Hepatocyte (in vitro differentiated cells): ENCODE results near the gene AMPH.

Experiments
- CTCF ChIP-seq: fragments of 200-600 bp; sonication (generic); IDR thresholded peaks from 2 replicates; pipeline ENCODE4 v1.5.1; 2016; ENCODE audit warnings: antibody characterized with exemption, mild to moderate bottlenecking; ENCODE audit not compliant: poor library complexity
- EZH2 ChIP-seq: fragments of 200-600 bp; sonication (generic); IDR thresholded peaks from 2 replicates; pipeline ENCODE4 v1.6.1; 2016; ENCODE audit warnings: antibody characterized with exemption, mild to moderate bottlenecking, borderline replicate concordance
- EZH2phosphoT487 ChIP-seq: fragments of 200-600 bp; sonication (generic); IDR thresholded peaks from one replicate; pipeline ENCODE4 v1.6.1; 2018; ENCODE audit warnings: antibody characterized with exemption, mild to moderate bottlenecking, low read depth, moderate library complexity; ENCODE audit not compliant: unreplicated experiment, severe bottlenecking

GRCh38 chr7:38482521-38482920 is 148.7 kb downstream of the AMPH start:
- TF ChIP-seq CTCF (no peak), EZH2 (no peak), EZH2phosphoT487 (no peak)
